ENCODE results near the gene WFDC10B.

DNA sequence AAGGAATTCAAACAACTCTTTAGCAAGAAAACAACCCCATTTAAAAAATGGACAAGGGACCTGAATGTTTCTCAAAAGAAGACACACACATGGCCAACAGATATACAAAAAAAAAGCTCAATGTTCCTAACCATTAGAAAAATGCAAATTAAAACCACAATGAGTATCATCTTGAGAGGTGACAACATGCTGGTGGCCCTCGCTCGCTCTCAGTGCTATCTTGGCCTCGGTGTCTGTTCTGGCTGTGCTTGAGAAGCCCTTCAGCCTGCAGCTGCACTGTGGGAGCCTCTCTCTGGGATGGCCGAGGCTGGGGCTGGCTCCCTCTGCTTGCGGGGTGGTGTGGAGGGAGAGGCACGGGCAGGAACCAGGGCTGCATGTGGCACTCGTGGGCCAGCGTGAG is 30.7 kb upstream of the WFDC10B start:
- TF ChIP-seq EP300 (IDR thresholded peaks at IDR 0.05) (no peak), POLR2A (IDR thresholded peaks at IDR 0.05) (no peak)
- TF ChIP-seq, protein P1, sequence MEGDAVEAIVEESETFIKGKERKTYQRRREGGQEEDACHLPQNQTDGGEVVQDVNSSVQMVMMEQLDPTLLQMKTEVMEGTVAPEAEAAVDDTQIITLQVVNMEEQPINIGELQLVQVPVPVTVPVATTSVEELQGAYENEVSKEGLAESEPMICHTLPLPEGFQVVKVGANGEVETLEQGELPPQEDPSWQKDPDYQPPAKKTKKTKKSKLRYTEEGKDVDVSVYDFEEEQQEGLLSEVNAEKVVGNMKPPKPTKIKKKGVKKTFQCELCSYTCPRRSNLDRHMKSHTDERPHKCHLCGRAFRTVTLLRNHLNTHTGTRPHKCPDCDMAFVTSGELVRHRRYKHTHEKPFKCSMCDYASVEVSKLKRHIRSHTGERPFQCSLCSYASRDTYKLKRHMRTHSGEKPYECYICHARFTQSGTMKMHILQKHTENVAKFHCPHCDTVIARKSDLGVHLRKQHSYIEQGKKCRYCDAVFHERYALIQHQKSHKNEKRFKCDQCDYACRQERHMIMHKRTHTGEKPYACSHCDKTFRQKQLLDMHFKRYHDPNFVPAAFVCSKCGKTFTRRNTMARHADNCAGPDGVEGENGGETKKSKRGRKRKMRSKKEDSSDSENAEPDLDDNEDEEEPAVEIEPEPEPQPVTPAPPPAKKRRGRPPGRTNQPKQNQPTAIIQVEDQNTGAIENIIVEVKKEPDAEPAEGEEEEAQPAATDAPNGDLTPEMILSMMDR (IDR thresholded peaks at IDR 0.05), result no peak

Data from ovary (tissue), 3 donors.